HG02870 (cell line): Measurements from ENCODE around the gene CHKB.
A peak's percentile ranks its signal among the peaks of the same experiment; 100 is the strongest.

Experiments used
- ATAC-seq: cut with Tn5 transposase; IDR thresholded peaks from one replicate; pipeline ENCODE4 v1.9.1; 2021; ENCODE audit warnings: mild to moderate bottlenecking, moderate library complexity; ENCODE audit not compliant: unreplicated experiment

Gene CHKB

DNA sequence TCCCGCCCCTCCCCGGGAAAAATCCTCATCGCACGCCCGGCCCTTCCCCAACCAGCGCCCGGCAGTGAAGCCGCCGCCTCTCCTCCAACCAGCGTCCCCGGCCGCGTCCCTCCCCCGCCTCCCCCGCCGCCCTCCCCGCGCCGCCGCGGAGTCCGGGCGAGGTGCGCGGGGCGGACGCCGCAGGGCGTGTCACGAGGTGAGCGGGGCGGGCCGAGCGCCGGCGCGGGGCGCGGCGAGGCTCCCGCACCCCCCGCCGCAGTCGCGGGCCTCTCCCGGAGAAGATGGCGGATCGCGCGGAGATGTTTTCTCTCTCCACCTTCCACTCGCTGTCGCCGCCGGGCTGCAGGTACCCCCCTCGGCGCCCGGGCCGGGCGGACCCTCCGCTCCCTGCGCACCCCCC, 17.9 kb upstream of the CHKB start, which contains the start of gene MAPK8IP2:
TSS of gene MAPK8IP2 (plus strand) at position 256 of the 400 bp plus-strand sequence. CDS start at position 282, 26 bp downstream.
- ATAC-seq: no peak

DNA sequence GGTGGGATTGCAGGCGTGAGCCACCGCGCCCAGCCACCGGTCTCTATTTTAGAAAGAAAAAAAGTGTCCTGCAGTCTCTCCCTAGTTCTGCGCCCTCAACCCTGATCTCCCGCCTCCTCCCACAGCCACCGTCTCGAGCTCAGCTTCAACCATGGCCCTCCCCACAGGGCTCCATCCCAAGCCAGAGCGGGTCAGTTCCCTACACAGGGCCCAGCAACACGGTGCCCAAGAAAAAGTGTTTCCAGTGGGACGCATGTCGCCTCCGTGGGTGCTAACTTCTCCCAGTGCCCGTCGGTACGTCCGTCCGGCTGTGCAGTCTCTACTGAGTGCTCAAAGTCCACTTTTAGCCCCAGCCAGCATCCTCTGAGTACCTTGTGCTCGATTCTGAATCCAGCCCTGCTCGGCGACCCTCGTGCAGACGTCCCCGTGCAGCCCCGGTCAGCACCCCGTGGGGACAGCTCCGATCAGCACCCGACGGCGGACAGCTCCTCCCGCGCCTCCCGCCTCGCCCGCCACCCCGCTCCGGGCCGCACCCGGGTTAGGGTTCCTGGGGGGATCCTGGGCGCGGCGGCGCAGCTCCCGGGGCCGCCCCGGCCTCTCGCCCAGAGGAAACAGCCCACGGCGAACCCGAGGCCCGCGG, 17.3 kb upstream of the CHKB start:
- no peak for ATAC-seq

DNA sequence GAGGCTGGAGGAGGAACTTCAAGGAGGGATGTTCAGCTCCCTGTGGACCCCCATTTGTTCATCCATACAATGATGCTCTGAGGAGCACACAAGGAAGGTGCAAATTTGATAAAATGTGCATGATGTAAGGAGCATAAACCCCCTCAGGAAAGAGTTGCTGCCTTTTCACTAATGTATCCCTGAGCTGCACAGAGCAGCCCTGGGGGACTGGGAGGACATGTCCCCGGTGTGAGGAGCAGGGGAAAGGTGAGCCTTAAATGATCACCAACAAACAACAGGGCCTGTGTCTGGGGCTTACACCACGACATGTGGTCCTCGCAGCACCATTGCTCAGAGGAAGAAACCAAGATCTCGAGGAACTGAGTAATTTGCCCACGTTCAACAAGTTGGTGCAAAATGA, 14.4 kb upstream of the CHKB start:
- ATAC-seq: no peak

DNA sequence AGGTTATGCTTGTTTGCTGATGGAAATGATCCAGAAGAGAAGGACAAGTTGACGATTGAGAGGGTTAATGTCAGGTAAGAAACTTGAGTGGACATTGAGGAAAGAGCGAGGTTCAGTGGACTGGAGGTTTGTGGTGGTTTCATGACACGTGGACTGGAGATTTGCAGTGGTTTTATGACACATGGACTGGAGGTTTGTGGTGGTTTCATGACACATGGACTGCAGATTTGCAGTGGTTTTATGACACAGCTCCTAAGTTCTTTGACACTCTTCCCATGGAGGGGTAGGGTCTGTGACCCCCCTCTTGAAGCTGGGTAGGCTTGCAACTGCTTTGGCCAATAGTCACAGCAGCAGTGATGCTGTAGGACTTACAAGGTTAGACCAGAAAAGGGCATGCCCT, 12.5 kb upstream of the CHKB start:
- no peak for ATAC-seq

DNA sequence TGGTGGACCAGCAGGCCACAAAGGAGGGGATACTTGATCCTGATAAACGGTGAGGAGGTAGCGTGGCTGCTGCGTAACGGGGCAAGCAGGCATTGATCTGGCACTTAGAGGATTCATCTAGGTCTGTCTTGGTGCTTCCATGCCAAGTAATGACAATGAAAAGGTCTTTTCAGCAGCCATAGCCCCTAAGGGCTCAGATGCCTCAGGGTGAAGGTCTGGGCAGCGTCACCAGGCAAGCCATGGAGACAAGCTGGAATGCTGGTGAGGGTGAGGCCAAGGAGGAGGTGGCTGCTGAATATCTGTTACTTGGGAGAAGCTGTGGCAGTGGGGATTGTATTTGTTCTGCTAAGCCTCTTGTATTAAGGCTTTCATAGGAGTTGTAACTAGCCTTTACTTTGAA, 4.8 kb upstream of the CHKB start:
- ATAC-seq: no peak

DNA sequence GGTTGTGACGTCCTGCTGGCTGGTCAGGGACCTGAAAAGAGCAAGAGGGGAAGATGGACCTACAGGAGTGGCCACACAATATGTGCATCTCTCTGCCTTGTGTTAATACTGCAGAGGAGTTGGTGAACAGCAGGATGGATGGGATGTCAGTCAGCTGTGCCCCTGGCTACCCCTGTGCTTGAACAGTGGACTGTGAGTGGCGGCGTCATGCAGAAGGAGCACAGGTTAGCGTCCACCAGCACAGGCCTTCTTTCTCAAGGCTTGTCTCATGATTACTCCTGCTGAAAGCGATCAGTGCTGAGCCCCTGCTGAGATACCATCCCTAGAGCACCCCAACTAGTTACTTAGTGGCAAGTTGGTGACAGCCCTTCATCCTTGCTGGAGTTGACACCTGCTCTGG, 3.8 kb upstream of the CHKB start:
- no peak for ATAC-seq

DNA sequence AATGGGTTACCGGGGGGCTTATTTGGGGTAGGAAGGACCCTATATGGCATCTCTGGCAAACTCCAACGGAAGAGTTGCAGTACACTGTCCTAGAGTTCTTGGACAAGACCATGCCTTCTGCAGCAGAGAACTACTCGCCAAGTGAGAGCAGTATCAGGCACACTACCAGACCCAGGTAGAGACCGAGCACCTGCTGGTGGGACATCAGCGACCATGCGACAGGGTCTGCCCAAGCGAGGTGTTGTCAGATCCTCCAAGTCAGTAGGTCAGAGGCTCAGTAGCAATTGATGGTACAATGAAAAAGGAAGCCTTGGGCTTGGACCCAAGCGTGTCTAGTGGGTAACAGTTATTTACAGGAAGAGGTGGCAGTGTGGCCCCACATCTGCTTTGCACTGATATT, 3.1 kb upstream of the CHKB start:
- ATAC-seq: no peak

DNA sequence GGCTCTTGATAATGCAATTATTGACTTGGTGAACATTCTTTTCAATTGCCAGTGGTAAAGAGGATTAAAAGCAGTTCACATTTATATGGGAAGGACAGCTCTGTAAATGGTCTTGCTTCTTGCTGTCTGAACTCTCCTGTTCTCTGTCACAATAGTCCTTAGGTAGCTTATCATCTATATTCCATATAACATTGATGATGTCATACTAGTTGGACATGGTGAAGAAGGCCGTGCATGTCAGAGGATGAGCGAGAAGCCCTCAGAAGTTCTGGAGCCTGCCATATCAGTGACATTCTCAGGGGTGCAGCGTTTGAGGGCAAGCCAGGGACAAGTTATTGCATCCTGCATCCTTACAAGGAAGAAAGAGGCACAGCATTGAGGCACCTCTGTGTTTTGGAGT, 2.6 kb upstream of the CHKB start:
- ATAC-seq: no peak

DNA sequence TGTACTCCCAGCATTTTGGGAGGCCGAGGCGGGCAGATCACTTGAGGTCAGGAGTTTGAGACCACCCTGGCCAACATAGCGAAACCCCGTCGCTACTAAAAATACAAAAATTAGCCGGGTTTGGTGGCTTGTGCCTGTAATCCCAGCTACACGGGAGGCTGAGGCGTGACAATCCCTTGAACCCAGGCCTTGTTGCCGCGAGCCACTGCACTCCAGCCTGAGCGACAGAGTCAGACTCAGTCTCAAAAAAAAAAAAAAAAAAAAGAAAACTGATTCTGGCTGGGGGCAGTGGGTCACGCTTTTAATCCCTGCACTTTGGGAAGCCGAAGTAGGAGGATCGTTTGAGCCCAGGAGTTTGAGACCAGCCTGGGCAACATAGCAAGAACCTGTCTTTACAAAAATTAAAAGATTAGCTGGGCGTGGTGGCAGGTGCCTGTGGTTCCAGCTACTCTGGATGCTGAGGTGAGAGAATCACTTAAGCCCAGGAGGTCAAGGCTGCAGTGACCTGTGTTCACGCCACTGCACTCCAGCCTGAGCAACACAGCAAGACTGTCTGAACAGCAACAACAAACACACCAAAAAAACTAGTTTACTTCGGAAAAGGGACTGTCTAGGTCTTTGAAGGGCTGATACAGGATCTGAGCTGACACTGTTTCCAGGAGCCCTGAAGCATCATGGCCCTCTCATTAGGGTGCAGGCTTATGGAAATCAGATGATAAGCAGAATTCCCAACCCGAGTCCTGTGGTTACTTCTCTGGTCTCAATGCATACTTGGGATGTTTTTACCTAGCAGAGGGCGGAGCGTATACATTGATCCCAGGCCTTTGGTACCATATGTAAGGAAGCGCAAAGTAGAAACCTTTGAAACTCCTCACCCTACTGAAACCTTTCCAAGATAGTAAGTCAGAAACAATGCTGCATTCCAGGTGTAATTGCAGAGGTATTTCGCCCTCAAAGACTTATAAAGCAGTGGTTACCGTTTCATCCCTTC, 1.8 kb upstream of the CHKB start:
- ATAC-seq: no peak

DNA sequence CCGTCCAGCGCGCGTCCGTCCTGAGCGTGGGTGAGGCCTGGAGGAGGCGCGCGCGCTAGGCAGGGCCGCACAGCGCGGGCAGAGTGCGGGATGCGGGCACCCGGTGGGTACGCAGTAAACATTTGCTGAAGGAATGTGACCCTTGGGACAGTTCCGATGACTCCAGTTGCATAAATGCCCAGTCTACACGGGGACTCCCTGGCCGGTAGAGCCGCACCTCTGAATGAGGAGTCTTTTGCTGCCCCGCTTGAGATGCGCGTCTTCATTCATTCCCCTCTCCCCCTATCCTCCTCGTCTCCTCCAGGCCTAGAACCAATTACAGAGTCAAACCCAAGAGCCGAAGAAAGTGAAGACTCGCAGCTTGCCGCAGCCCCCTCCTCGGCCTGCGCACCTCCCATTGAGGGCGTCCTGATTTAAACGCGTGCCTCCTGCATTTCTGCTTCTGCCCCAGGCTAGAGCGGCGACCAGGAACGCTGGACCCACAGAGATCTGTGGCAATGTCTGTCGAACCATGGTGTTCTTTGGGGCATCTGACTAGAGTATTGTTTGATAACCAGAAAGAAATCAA, 729 bp upstream of the CHKB start:
- peak; percentile 14 for ATAC-seq

DNA sequence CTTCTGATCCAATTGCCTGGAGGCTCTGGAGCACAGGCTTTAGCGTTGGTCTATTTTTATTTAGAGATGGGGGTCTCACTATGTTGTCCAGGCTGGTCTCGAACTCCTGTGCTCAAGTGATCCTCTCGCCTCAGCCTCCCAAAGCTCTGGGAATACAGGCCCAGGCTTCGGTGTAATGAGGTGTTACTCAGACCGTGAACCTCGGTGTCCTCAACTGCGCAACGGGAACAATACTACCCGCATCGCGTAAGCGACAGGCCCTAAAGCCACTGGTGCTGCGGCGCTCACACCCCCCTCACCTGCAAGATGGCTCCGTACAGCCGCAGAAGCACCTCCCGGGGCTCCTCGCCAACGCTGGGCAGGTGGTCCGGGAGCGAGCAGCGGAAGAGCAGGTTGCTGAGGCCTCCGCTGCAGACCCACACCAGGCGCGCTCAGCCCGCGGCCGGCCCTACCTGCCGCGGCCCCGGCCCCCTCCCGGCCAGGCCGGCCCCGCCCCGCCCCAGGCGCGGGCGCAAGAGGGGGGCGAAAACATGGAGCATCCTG, 628 bp downstream of the CHKB start:
- ATAC-seq: no peak

DNA sequence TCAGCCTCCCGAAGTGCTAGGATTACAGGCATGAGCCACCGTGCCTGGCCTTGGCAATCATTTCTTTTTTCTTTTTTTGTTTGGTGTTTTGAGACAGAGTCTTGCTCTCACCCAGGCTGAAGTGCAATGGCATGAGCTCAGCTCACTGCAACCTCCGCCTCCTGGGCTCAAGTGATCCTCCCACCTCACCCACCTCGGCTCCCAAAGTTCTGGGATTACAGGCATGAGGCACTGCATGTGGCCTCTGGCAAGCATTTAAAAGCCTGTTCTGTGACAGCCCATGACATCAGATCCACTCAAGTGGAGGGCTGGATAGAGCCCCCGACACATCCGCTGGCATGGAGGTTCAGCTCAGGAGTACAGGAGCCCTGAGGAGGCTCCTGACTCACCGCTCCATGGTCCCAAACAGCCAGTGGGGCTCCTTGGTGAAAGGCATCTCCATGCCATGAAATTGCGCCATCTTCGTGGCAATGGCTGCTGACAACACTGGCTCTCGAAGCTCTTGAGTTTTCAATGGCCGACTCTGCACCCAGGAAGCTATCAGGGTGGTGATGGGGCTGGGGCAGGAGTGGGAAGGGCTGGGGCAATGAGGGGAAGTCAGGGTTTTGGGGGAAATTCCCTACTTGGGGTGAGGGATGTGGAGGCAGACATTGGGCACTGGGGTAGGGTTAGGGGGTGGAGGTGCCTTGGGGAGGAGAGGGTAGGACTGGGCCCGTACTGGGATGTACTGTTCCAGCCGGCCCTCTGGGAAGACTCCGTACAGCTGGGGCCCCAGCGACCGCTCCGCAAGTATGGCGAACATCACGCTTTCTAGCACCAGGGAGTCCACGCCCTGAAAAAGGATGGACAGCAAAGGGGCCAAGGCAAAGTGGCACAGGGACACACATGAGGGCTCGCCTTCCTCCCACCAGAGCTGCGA, 1.4 kb downstream of the CHKB start:
- ATAC-seq: no peak

DNA sequence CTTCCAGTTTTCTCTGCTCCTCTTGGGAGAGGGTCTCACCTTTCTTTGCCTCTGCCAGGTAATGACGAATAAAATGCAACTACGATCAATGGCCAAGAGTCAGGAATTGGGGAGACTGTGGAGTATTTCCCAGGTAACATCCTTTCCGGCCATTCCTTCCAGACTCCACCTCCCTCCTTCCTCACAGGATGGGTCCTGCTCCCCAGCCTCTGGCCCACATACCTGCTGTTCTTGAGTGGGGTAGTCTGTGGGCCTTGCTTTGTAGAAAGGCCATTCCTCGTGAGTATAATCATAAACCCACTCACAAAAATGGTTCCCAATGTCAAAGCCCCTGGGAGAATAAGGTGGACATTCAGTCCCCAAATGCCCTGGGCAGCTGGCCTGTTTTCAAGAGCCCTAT, 2.9 kb downstream of the CHKB start:
- no peak for ATAC-seq

DNA sequence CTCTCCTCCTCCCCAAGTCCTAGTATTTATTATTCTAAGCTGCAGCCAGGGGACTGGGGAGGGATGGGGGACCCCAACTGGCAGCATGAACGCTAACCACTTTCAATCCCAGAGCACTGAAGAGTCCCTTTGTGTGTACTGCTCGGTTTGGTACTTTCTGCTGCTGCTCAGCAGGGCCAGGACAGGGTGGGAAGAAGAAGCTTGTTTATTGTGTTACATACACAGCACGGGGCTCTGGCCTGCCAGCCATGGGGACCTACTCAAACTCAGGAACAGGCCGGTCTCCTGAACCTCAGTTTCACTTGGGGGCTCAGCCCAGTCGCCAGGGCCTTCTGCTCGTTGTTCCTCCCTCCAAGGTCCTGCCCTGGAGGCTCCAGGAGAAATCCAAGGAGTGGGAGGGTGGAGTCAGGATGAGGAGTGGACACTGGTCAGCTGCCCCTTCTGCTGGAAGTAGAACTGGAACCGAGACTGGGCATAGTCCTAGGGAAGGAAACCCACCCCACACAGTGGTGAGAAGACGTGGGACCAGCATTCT, 3.8 kb downstream of the CHKB start:
- ATAC-seq: no peak

DNA sequence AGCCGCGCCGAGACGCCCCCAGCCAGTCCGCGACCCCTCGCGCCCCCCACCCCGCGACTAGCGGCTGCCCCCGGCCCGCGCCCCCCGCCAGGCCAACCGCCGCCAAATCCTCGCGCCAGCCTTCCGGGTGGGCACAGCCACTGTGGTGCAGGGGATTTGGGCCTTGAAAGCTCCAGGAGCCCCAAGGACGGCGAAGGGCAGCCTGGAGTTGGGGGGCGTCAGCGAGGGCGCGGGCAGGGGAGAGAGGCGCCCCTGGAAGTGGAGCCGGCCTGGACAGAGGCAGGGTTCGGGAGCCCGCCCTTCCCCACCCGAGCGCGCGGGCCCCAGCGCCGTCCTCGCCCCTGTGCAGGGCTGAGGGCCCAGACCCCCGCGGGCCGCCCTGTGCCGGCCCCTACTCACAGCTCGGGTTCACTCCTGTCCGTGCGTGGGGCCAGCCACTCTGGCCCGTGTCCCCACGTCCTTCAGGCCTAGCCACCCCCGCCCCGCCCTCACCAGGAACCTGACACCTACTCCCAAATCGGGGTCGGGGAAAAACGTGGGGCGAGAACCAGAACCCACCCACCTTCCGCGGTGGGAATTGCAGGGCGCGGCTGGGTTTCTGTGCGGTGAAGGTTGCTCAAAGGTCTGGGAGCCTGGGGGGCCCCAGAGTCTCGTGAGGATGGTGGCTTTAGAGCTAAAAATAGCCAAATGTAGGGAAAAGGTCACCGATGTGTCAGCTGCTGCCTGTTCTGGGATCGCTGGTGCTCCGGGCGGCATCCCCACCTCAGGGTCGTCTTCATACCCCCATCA, 4.5 kb downstream of the CHKB start, which contains the start of gene CPT1B:
TSS of gene CPT1B (minus strand) at position 441 of the 789 bp plus-strand sequence. CDS start 512 bp downstream, outside the sequence.
- no peak for ATAC-seq

DNA sequence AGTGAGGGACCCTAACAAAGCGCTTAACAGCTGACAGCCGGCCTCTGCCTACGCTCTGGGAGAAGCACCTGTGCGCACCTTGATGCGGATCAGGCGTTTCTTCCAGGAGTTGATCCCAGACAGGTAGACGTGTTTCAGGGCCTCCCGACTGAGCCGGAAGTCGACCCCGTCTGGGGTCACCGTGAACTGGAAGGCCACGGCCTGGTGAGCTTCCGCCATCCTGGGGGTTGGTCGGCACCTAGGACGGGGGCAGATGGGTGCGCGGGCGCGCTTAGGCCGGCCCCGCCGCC, 5.0 kb downstream of the CHKB start:
- ATAC-seq: no peak

DNA sequence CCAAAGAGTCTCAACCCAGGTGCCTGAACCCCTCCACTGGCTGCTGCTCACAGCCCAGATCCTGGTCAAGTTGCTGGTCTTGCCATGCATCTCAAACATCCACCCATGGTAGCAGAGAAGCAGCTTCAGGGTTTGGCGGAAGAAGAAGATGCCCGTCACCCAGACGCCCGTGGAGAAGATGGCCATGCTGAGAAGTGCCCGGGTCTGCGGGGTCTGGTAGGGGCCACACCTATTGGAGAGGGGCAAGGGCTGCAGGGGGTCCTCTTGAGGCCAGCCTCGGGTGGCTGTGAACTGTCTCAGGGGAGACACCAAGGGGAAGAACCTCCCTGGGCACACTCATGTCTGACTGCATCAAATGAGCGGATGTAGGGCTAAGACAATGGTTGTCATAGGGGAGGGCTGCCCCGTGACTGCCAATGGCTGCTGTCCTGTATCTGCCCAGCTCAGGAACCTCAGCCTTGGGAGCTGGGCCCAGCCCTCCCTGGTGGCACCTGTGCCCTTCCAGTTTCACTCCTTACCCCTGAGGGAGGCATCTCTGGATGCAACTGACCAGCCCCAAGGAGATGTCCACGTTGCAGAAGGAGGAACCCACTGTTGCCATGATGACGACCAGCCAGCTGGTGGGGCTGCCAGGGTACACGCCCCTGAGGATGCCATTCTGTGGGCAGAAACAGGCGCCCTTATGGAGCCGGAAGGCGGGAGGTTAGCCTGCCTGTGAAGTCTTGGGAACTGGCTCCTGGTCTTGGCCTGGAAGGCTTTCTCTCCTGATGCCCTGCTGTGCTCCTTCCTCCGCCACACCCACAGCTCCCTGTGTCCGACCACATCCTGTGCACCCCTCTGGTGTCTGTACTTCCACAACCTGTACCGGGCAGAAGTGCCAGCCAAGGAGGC, 5.6 kb downstream of the CHKB start:
- no peak for ATAC-seq

DNA sequence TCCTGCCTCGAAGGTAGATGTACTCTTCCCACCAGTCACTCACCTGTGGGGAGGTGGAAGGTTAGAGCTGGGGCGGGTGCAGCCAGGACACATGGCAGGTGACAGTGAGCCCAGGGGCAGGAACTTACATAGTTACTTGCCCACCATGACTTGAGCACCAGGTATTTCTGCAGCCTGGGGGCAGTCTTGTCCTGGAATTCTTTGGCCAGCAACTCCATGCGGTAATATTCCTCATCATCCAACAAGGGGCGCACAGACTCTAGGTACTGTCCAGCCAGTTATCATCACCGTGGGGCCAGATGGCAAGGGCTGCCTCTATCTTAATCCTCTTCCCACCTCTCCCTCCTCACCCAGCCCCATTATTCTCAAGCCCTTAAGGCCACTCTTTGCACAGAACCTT, 6.6 kb downstream of the CHKB start:
- no peak for ATAC-seq
